Astrocyte of the cerebellum (primary cell): ENCODE data around the gene SHQ1.
"Not testable (repeated sequence)": the region's sequence is repeated elsewhere in the genome, so short reads cannot be mapped to it uniquely, and the experiment has no call there.

ENCODE experiments used
- DNase-seq: peaks from one replicate; pipeline ENCODE4 v3.0.0-alpha.2; 2011; ENCODE audit warnings: low read depth
- H3K4me3 ChIP-seq: 2 replicates; pipeline ENCODE4 v1.5.1; 2011; ENCODE audit warnings: mild to moderate bottlenecking, low read depth, low read length, moderate library complexity
- CTCF ChIP-seq: IDR thresholded peaks from 2 replicates; pipeline ENCODE4 v1.5.1; 2012; ENCODE audit warnings: low read length, low read depth, moderate library complexity, mild to moderate bottlenecking; ENCODE audit errors: missing control alignments
- in situ Hi-C: cut with HindIII; loops from 2 replicates; pipeline ENCODE4 v1.10.0; 2017; ENCODE audit warnings: low sequenced_read_pairs

The SHQ1 gene

GRCh38 chr3:72798552-72799195, 49.6 kb downstream of the SHQ1 start:
- in situ Hi-C loops: no loop called here
- no peak for DNase-seq
- no peak for TF ChIP-seq CTCF
- no peak overlapping the region for H3K4me3 ChIP-seq

- no peak overlapping the region for H3K4me3 ChIP-seq
- in situ Hi-C loops: no loop called here
- DNase-seq: no peak
- TF ChIP-seq CTCF: no peak
These were observed 50.3 kb downstream of the SHQ1 start for GRCh38 chr3:72797773-72798543.

- no peak overlapping the region for H3K4me3 ChIP-seq
- TF ChIP-seq CTCF: no peak
- DNase-seq: no peak
- in situ Hi-C loops: no loop called here
These were observed 54.2 kb downstream of the SHQ1 start for GRCh38 chr3:72794079-72794478.

- no peak for DNase-seq
- H3K4me3 ChIP-seq: no peak overlapping the region
- no peak for TF ChIP-seq CTCF
- in situ Hi-C loops: no loop called here
These were observed 57.1 kb downstream of the SHQ1 start for GRCh38 chr3:72791161-72791560.

- no peak for TF ChIP-seq CTCF
- in situ Hi-C loops: no loop called here
- DNase-seq: no peak
- H3K4me3 ChIP-seq: no peak overlapping the region
These were observed 58.5 kb downstream of the SHQ1 start for GRCh38 chr3:72789786-72790185.

GRCh38 chr3:72788232-72788631, 60.0 kb downstream of the SHQ1 start:
- H3K4me3 ChIP-seq, DNase-seq, in situ Hi-C loops: not testable (repeated sequence)

GRCh38 chr3:72786668-72787067, 61.6 kb downstream of the SHQ1 start:
- no peak for TF ChIP-seq CTCF
- in situ Hi-C loops: no loop called here
- no peak for DNase-seq
- H3K4me3 ChIP-seq: no peak overlapping the region
